ENCODE data around the gene STARD13. TPM values are rescaled to one million over a fixed set of nuclear protein-coding genes. Genes with fewer than 3 reads are reported as not detected.

Gene STARD13, protein sequence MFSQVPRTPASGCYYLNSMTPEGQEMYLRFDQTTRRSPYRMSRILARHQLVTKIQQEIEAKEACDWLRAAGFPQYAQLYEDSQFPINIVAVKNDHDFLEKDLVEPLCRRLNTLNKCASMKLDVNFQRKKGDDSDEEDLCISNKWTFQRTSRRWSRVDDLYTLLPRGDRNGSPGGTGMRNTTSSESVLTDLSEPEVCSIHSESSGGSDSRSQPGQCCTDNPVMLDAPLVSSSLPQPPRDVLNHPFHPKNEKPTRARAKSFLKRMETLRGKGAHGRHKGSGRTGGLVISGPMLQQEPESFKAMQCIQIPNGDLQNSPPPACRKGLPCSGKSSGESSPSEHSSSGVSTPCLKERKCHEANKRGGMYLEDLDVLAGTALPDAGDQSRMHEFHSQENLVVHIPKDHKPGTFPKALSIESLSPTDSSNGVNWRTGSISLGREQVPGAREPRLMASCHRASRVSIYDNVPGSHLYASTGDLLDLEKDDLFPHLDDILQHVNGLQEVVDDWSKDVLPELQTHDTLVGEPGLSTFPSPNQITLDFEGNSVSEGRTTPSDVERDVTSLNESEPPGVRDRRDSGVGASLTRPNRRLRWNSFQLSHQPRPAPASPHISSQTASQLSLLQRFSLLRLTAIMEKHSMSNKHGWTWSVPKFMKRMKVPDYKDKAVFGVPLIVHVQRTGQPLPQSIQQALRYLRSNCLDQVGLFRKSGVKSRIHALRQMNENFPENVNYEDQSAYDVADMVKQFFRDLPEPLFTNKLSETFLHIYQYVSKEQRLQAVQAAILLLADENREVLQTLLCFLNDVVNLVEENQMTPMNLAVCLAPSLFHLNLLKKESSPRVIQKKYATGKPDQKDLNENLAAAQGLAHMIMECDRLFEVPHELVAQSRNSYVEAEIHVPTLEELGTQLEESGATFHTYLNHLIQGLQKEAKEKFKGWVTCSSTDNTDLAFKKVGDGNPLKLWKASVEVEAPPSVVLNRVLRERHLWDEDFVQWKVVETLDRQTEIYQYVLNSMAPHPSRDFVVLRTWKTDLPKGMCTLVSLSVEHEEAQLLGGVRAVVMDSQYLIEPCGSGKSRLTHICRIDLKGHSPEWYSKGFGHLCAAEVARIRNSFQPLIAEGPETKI
- total RNA-seq (2021; fragmentation: NEBNext Ultra II Directional; extraction: Animal tissue kit (Norgen Biotek cat#: 25700)), result 10 to 100 TPM; 27.9 to 38.3 (median 34.5) TPM
- long read RNA-seq, full-length matches to known transcripts, result 5 of 17 reads
- long read RNA-seq, partial matches to known transcripts, result 2 of 17 reads
- long read RNA-seq, other reads (novel, unspliced or antisense), result 10 of 17 reads

DNA sequence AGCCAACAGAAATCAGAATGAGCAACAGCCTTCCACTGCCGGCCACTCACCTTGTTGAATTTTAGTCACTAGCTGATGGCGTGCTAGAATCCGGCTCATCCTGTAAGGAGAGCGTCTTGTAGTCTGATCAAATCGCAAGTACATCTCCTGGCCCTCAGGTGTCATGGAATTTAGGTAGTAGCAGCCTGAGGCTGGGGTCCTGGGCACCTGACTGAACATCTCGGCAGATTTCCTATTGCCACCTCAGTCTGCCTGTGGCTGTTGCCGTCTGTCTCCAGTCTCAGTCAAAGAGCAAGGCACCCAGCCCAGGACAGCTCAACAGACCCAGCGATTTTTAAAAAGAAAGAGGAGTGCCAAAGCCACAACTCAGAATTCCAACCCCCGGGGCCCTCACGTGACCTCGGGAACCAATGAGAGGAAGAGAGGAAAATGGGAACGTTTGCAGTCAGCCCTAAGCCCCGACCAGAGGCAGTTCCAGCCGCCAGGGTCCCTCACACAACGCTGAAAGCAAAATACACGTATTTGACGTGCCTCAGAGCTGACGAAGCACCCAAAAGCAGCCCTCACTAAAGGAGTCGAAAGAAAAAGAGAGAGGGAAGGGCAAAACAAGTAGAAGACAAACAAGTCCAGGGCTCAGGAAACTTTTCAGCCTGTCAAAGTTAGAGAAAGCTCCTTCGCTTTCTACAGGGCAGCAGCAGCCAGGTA lies at the start of gene STARD13:
Gene STARD13 (minus strand): TSS at position 336 of the 705 bp plus-strand sequence. CDS start 117 bp downstream, at position 219.
- peaks cover 50% of the 10 kb centered on the region for H3K4me1 Mint-ChIP-seq (ENCODE audit: low read depth)
- no peaks in the 10 kb centered on the region for H3K9me3 Mint-ChIP-seq
- DNase-seq, result peak; percentile 98
- TF ChIP-seq, protein P1, sequence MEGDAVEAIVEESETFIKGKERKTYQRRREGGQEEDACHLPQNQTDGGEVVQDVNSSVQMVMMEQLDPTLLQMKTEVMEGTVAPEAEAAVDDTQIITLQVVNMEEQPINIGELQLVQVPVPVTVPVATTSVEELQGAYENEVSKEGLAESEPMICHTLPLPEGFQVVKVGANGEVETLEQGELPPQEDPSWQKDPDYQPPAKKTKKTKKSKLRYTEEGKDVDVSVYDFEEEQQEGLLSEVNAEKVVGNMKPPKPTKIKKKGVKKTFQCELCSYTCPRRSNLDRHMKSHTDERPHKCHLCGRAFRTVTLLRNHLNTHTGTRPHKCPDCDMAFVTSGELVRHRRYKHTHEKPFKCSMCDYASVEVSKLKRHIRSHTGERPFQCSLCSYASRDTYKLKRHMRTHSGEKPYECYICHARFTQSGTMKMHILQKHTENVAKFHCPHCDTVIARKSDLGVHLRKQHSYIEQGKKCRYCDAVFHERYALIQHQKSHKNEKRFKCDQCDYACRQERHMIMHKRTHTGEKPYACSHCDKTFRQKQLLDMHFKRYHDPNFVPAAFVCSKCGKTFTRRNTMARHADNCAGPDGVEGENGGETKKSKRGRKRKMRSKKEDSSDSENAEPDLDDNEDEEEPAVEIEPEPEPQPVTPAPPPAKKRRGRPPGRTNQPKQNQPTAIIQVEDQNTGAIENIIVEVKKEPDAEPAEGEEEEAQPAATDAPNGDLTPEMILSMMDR (IDR thresholded peaks at IDR 0.05), result peak; percentile 60
- peaks cover 41% of the 10 kb centered on the region for H3K36me3 Mint-ChIP-seq (ENCODE audit: low read depth)
- H3K27me3 Mint-ChIP-seq (ENCODE audit: insufficient read depth), result peaks cover 4% of the 10 kb centered on the region
- H3K27ac Mint-ChIP-seq, result peak within 1 kb of the TSS; percentile 96
- H3K4me3 Mint-ChIP-seq, result peak within 1 kb of the TSS; percentile 99

DNA sequence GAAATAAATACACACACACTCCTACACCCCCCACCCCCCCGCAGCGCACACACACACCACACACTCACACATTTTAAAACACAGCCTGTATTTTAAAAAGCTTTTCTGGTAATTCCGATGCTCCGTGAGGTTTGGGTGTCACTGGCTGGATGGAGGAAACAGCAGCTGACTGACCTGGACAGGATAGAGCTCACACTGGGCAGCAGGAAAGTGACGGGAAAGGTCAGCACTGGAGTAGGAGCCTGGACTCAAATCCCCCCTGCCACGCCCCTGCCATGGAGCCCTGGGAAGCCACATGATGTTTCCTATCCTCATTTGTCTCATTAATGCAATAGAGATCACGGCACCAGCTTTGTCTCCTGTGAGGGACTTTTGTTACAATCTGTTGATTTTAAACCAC lies 49.3 kb upstream of the STARD13 start:
- H3K4me3 Mint-ChIP-seq, result no peak overlapping the region
- no peak for DNase-seq
- no peaks in the 10 kb centered on the region for H3K4me1 Mint-ChIP-seq (ENCODE audit: low read depth)
- TF ChIP-seq, protein P1 (IDR thresholded peaks at IDR 0.05), result no peak
- H3K27me3 Mint-ChIP-seq (ENCODE audit: insufficient read depth), result no peaks in the 10 kb centered on the region; the same call in 1 of the 2 replicates
- peaks cover 4% of the 10 kb centered on the region; the same call in 1 of the 2 replicates for H3K36me3 Mint-ChIP-seq (ENCODE audit: low read depth)
- no peaks in the 10 kb centered on the region for H3K9me3 Mint-ChIP-seq
- H3K27ac Mint-ChIP-seq, result no peak overlapping the region

DNA sequence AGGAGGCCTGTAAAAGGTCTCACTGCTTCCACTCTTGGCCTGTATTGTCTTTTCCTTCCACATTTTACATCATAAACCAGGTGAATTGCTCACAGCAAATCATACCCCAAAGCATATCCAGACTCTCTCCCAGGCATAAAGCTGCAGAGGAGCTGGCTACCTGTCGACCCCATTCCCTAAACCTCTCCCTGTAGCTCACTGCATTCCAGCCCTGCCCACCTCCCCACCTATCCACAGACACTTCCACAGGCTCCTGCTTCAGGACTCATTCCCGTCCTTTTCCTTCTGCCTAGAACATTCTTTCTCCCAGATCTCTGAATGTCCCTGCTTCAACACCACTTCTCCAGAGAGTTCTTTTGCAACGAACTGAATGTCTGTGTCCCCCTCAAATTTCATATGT lies 46.4 kb upstream of the STARD13 start:
- H3K27ac Mint-ChIP-seq, result no peak overlapping the region

DNA sequence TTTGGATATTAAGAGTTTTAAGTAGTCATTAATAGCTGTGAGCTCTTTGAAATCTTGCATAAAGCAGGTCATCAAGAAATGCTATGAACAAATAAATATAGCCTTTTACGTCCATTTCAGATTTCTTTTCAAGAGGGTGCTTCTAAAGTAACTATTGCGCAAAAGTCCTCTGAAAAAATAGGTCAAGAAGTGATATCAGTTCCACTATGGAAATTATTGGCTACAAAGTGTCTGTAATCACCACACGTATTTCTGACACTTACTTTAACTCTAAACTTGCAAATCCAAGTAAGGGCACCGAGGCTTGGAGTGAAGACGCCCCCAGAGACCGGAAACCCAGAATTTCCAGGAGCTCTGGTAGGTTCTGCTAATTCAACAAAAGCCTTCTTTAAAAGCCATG lies 44.9 kb upstream of the STARD13 start:
- H3K4me3 Mint-ChIP-seq, result no peak overlapping the region
- H3K9me3 Mint-ChIP-seq, result no peaks in the 10 kb centered on the region
- no peak for DNase-seq
- no peak overlapping the region for H3K27ac Mint-ChIP-seq
- no peaks in the 10 kb centered on the region for H3K27me3 Mint-ChIP-seq (ENCODE audit: insufficient read depth)
- H3K36me3 Mint-ChIP-seq (ENCODE audit: low read depth), result peaks cover 4% of the 10 kb centered on the region; the same call in 1 of the 2 replicates
- H3K4me1 Mint-ChIP-seq (ENCODE audit: low read depth), result peaks cover 18% of the 10 kb centered on the region; the same call in 1 of the 2 replicates
- TF ChIP-seq, protein P1 (IDR thresholded peaks at IDR 0.05), result no peak

More for the DNA sequence above, 46.4 kb upstream of the STARD13 start:
- no peak for DNase-seq
- H3K9me3 Mint-ChIP-seq, result no peaks in the 10 kb centered on the region
- no peak overlapping the region for H3K4me3 Mint-ChIP-seq
- H3K36me3 Mint-ChIP-seq (ENCODE audit: low read depth), result peaks cover 4% of the 10 kb centered on the region; the same call in 1 of the 2 replicates
- no peaks in the 10 kb centered on the region for H3K27me3 Mint-ChIP-seq (ENCODE audit: insufficient read depth)
- TF ChIP-seq, protein P1 (IDR thresholded peaks at IDR 0.05), result no peak
- H3K4me1 Mint-ChIP-seq (ENCODE audit: low read depth), result peaks cover 18% of the 10 kb centered on the region; the same call in 1 of the 2 replicates
